ENCODE data around the gene CRYAB.

Gene CRYAB

DNA sequence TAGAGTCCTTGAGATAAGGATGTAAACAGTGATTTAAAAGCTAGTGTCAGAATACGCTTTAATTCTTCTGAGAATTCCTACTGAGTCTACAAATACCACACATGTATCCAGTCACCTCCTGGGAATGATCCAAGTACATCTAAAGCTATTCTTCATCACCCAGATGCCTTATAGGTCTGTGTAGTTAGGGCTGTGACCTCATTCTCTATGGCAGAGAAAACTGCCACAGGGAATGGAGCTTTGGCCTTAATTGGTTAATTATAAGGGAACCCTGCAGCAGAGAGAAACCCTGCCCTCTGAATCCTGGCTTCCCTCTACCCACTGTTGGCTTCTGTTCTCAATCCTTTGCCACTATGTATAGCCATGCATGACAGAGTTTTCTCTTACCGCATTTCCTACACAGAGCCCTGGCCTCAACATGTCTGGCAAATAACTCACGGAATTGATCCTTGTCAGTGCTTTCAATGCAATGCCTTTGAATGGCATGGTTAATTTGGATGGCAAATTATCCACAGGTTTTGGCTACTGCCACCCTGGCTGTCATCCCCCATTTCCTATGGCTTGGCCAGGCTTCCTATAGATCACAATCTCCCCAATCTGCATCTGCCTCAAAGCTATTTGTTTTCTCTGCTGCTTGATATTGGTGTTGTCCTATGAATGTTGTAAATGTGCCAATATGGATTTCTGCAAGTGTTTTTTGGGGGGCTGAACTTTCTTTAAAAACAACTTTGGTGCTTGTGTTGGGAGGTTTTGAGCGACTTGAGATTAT lies 28.4 kb upstream of the CRYAB start:
- H3K4me1 ChIP-seq (ENCODE audit: insufficient read depth, low read length, poor library complexity, severe bottlenecking) = peaks cover 52% of the 10 kb centered on the region
- no peak overlapping the region for H2AFZ ChIP-seq (ENCODE audit: low read length)
- no peaks in the 10 kb centered on the region for H3K27me3 ChIP-seq (ENCODE audit: insufficient read depth, low read length, poor library complexity, severe bottlenecking)
- H3K4me2 ChIP-seq (ENCODE audit: low read depth, low read length, poor library complexity, severe bottlenecking) = peak overlapping the region; percentile 29
- TF ChIP-seq EZH2phosphoT487 (IDR thresholded peaks at IDR 0.05; ENCODE audit: borderline replicate concordance) = no peak
- TF ChIP-seq, protein P1, sequence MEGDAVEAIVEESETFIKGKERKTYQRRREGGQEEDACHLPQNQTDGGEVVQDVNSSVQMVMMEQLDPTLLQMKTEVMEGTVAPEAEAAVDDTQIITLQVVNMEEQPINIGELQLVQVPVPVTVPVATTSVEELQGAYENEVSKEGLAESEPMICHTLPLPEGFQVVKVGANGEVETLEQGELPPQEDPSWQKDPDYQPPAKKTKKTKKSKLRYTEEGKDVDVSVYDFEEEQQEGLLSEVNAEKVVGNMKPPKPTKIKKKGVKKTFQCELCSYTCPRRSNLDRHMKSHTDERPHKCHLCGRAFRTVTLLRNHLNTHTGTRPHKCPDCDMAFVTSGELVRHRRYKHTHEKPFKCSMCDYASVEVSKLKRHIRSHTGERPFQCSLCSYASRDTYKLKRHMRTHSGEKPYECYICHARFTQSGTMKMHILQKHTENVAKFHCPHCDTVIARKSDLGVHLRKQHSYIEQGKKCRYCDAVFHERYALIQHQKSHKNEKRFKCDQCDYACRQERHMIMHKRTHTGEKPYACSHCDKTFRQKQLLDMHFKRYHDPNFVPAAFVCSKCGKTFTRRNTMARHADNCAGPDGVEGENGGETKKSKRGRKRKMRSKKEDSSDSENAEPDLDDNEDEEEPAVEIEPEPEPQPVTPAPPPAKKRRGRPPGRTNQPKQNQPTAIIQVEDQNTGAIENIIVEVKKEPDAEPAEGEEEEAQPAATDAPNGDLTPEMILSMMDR (conservative IDR thresholded peaks at IDR 0.05; ENCODE audit: low read length) = no peak
- H3F3A ChIP-seq (ENCODE audit: low read depth) = no peaks in the 10 kb centered on the region
- H3K79me2 ChIP-seq (ENCODE audit: insufficient read depth, low read length) = no peaks in the 10 kb centered on the region; the same call in 1 of the 2 replicates
- H3K9ac ChIP-seq (ENCODE audit: low read depth, low read length, poor library complexity, severe bottlenecking) = no peak overlapping the region
- no peaks in the 10 kb centered on the region for H3K9me2 ChIP-seq (replicated peaks; ENCODE audit: low read depth, low read length)
- no peaks in the 10 kb centered on the region for H3K9me3 ChIP-seq (ENCODE audit: insufficient read depth, low read depth, low read length)
- H3K36me3 ChIP-seq (ENCODE audit: insufficient read depth, low read length) = no peaks in the 10 kb centered on the region
- no peak overlapping the region for H3K4me3 ChIP-seq (ENCODE audit: low read length, poor library complexity, severe bottlenecking)
- H4K20me1 ChIP-seq (ENCODE audit: insufficient read depth, low read length, poor library complexity, severe bottlenecking) = no peaks in the 10 kb centered on the region

DNA sequence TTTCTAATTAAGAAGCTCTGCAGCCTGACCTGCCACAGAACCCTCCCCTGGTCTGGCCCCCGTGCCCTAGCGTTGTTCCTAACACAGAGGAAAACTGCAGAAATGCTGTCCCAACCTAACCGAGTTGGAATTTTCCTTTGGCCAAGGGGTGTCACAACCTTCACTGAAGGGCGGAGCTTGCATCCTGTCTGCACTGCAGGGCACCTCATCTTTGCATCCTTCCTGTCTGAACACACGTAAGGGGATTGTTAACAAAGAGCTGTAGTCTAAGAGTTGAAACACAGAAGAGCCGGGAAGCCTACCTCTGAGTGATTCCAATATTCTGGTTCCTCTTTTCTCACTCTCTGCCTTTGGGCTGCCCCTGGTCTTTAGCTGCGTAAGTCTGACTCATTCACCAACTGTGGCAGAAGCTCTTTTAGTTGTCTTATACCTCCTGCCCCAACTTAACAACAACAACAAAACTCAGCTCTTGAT lies 27.2 kb upstream of the CRYAB start:
- H3K27me3 ChIP-seq (ENCODE audit: insufficient read depth, low read length, poor library complexity, severe bottlenecking) = no peaks in the 10 kb centered on the region
- H3K9me2 ChIP-seq (replicated peaks; ENCODE audit: low read depth, low read length) = no peaks in the 10 kb centered on the region
- H4K20me1 ChIP-seq (ENCODE audit: insufficient read depth, low read length, poor library complexity, severe bottlenecking) = no peaks in the 10 kb centered on the region
- peaks cover 39% of the 10 kb centered on the region for H3K4me1 ChIP-seq (ENCODE audit: insufficient read depth, low read length, poor library complexity, severe bottlenecking)
- H2AFZ ChIP-seq (ENCODE audit: low read length) = peak overlapping the region; percentile 44
- no peaks in the 10 kb centered on the region for H3F3A ChIP-seq (ENCODE audit: low read depth)
- no peaks in the 10 kb centered on the region for H3K36me3 ChIP-seq (ENCODE audit: insufficient read depth, low read length)
- TF ChIP-seq EZH2phosphoT487 (IDR thresholded peaks at IDR 0.05; ENCODE audit: borderline replicate concordance) = no peak
- TF ChIP-seq, protein P1 (conservative IDR thresholded peaks at IDR 0.05; ENCODE audit: low read length) = no peak
- H3K4me2 ChIP-seq (ENCODE audit: low read depth, low read length, poor library complexity, severe bottlenecking) = peak overlapping the region; percentile 79
- H3K9me3 ChIP-seq (ENCODE audit: insufficient read depth, low read depth, low read length) = no peaks in the 10 kb centered on the region
- H3K79me2 ChIP-seq (ENCODE audit: insufficient read depth, low read length) = no peaks in the 10 kb centered on the region; the same call in 1 of the 2 replicates
- peak overlapping the region; percentile 69 for H3K4me3 ChIP-seq (ENCODE audit: low read length, poor library complexity, severe bottlenecking)
- H3K9ac ChIP-seq (ENCODE audit: low read depth, low read length, poor library complexity, severe bottlenecking) = no peak overlapping the region

DNA sequence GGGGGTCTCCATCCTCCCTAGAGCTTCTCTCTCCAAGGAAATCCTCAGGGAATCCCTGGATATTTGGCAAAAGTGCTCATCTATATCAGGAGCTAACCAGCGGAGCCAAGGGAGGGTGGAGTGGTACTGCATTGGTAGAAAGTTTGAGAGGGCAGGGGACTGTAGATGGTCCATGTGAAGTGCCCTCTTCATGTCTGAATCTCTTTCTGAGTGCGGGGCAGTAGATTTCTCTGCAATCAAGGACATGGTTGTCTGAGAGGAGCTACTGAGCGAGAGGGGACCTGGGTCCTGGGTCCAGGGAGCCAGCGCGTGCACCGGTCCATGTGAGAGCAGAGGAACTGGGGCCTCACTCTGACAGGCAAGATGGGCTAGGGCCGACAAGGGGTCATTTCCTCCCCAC lies 26.3 kb upstream of the CRYAB start:
- TF ChIP-seq, protein P1 (conservative IDR thresholded peaks at IDR 0.05; ENCODE audit: low read length) = no peak
- TF ChIP-seq EZH2phosphoT487 (IDR thresholded peaks at IDR 0.05; ENCODE audit: borderline replicate concordance) = no peak
- Histone ChIP-seq H3K27me3 (ENCODE audit: insufficient read depth, low read length, poor library complexity, severe bottlenecking) (no peaks in the 10 kb centered on the region), H3K36me3 (ENCODE audit: insufficient read depth, low read length) (no peaks in the 10 kb centered on the region), H3K4me2 (ENCODE audit: low read depth, low read length, poor library complexity, severe bottlenecking) (peak overlapping the region; percentile 79), H4K20me1 (ENCODE audit: insufficient read depth, low read length, poor library complexity, severe bottlenecking) (no peaks in the 10 kb centered on the region), H3K9me3 (ENCODE audit: insufficient read depth, low read depth, low read length) (no peaks in the 10 kb centered on the region), H2AFZ (ENCODE audit: low read length) (peak overlapping the region; percentile 76), H3K4me3 (ENCODE audit: low read length, poor library complexity, severe bottlenecking) (peak overlapping the region; percentile 69), H3K9ac (ENCODE audit: low read depth, low read length, poor library complexity, severe bottlenecking) (peak overlapping the region; percentile 65), H3K4me1 (ENCODE audit: insufficient read depth, low read length, poor library complexity, severe bottlenecking) (peaks cover 36% of the 10 kb centered on the region), H3K9me2 (replicated peaks; ENCODE audit: low read depth, low read length) (no peaks in the 10 kb centered on the region), H3F3A (ENCODE audit: low read depth) (no peaks in the 10 kb centered on the region), H3K79me2 (ENCODE audit: insufficient read depth, low read length) (no peaks in the 10 kb centered on the region; the same call in 1 of the 2 replicates)
